Cardiac ventricle fibroblast (primary cell): ENCODE data around the gene ITPR3. TPM values are rescaled to one million over a fixed set of nuclear protein-coding genes. Genes with fewer than 3 reads are reported as not detected.

Experiments used
- total RNA-seq: library from RNA; depleted of rRNA; stranded (reverse); fragments of >200 nt; gene quantifications from 2 replicates; pipeline ENCODE4 v1.2.3, GENCODE V29; 2015

Gene ITPR3
- total RNA-seq, result 12.8 and 15.7 TPM in 2 replicates

DNA sequence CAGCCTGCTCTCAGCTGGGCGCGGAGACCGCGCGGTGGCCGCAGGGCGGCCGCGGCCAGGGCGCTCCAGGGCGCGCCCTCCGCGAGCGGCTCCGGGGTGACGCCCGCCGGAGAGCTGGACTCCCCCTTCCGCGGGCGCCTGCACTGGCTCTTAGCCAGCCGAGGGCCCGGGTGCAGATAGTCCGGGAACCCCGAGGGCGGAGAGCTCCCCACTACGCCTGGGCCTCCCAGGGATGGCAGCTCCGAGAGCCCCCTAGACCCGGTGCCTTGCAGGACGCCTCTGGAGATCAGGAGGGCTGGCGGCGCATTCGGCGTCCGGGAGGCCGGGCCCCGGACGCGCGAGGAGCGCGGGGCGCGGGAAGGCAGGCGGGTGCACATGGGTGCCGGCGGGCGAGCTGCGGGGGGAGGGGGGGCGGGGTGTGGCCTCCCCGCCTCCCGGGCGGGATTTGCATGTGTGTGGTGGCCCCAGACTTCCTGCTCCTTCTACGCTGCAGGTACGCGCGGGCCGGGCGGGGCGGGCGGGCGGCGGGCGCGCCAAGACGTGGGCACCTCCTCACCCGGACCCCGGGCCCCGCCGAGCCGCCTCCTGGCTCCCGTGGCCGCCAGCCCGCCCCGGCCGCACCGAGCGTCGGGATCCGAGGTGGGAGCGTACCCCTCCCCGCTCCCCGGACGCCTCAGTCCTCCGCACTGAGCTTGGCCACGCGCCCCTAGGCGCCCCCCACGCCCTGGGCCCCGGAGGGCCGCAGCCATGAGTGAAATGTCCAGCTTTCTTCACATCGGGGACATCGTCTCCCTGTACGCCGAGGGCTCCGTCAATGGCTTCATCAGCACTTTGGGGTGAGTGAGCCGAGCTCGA lies at the start of gene ITPR3:
ITPR3 (plus strand) TSS at position 467 of the 855 bp plus-strand sequence; CDS start at position 748, 281 bp downstream.

DNA sequence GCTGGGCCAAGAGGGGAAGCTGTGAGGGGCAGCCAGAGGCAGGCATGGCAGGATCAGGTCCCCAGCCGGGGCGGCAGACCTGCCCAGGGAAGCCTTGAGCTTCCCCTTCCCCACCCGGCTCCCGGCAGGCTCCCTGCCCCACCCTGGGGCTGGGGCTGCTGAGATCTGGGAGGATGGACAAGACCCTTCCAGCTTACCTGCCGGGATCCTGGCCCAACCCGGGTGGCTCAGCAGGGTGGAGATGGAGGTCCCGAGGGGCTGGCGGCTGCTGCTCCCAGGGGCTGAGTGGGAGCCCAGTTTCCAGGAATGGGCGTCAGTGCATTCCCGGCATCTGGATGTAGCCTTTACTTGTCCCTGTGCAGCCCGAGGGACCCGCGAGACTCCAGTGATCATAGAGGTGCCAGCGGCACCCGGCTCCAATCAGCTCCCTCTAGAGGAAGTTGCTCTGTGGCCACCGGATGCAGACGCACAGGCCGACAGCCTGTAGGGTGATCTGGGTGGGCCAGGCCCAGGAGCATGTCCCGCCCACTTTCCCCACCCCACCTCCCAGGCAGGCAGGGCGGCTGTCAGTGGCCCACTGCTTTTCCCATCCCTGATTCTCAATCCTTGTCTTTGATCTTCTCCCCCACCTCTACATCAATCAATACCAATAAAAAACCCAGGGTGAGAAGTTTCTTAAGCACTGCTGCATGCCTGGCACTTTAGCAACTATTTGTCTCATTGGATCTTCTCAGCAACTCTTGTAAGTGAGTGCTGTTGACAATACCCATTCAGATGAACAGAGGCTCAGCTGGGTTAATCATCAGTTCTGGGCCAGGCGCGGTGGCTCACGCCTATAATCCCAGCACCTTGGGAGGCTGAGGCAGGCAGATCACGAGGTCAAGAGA lies 41.1 kb upstream of the ITPR3 start, which contains the start of gene BAK1:
BAK1 (minus strand) TSS at position 449 of the 887 bp plus-strand sequence. CDS start 2,672 bp downstream, outside the sequence.

DNA sequence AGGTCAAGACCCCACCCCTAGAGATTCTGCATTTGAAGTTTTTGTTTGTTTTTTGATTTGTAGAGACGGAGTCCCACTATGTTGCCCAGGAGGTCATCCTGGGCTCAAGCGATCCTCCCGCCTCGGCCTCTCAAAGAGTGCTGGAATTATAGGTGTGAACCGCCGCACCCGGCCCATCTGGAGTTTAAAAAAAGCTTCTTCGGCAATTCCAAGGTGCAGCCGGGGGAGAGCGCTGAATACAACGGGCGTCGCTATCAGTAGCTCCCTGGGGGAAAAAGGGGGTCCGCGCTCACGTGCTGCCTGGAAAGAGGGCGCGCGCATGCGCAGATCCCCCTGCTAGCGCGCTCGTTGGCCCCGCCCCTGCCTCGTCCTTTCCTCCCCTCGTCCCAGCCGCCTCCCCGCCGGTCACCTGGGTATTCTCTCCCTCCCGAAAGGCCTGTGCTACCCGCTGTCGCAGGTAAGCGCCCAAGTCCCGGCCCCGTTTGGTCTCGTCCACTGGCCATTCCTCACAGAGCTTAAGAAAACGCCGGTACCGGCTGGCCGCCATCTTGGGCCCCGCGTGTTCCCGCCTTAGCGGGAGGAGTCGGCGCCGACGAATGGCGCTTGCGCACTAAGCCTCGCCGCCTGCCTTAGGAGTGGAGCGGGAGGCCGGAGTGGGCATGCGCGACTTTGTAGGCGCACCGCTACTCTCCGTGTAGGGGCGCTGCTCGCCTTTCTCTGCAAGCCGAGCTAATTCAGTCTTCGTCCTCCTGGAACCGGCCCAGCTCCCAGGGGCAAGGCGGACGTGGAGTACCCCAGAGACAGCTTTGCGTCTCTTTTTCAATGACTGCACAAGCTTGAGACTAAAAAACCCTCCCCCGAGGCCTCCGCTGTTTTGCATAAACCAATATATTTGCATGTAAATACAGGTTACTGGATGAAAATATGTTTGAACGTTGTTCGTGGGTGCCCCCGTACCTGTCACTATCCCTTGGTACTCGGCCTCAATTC lies 90.3 kb downstream of the ITPR3 start, which contains the start of gene UQCC2:
UQCC2 (minus strand) TSS at position 561 of the 990 bp plus-strand sequence; CDS start at position 547, 14 bp downstream.

Other genes starting within 250 kb of the ITPR3 start
- 1.3 and 5.0 TPM in 2 replicates for gene KIFC1, start 229.5 kb upstream of the ITPR3 start, total RNA-seq
- gene PHF1, start 210.3 kb upstream of the ITPR3 start, total RNA-seq, result 22.2 and 32.6 TPM in 2 replicates
- 124 and 165 TPM in 2 replicates for gene CUTA, start 203.2 kb upstream of the ITPR3 start, total RNA-seq
- gene SYNGAP1, start 201.3 kb upstream of the ITPR3 start, total RNA-seq, result 8.1 TPM in 2 replicates
- gene ZBTB9, start 166.7 kb upstream of the ITPR3 start, total RNA-seq, result 2.6 and 4.7 TPM in 2 replicates
- 6.8 and 8.4 TPM in 2 replicates for gene BAK1, start 41.0 kb upstream of the ITPR3 start, total RNA-seq
- 11.6 and 45.1 TPM in 2 replicates for gene UQCC2, start 90.4 kb downstream of the ITPR3 start, total RNA-seq
- gene IP6K3, start 125.6 kb downstream of the ITPR3 start, total RNA-seq, result not detected in 2 replicates
- gene LEMD2, start 167.8 kb downstream of the ITPR3 start, total RNA-seq, result 25.6 and 26.0 TPM in 2 replicates
- gene MLN, start 182.7 kb downstream of the ITPR3 start, total RNA-seq, result not detected in 2 replicates